Gastroesophageal sphincter (tissue), 3 donors: ENCODE data around the gene AFF2.

Experiments used
- CTCF ChIP-seq, 4 experiments: fragments of 200-600 bp in 2 of 4; fragments of 450-650 bp in 2 of 4; sonication (generic) in 1 of 4; IDR thresholded peaks; one replicate each; pipeline ENCODE4 v1.5.1; 2017 to 2019; ENCODE audit warnings: antibody characterized with exemption in 4 of 4, mild to moderate bottlenecking in 2 of 4, moderate library complexity in 2 of 4
- POLR2A ChIP-seq, 2 donors: fragments of 450-650 bp; IDR thresholded peaks; one replicate each; pipeline ENCODE4 v1.6.1; 2017; ENCODE audit warnings: antibody characterized with exemption in 2 of 2, mild to moderate bottlenecking in 2 of 2, moderate library complexity in 1 of 2

DNA sequence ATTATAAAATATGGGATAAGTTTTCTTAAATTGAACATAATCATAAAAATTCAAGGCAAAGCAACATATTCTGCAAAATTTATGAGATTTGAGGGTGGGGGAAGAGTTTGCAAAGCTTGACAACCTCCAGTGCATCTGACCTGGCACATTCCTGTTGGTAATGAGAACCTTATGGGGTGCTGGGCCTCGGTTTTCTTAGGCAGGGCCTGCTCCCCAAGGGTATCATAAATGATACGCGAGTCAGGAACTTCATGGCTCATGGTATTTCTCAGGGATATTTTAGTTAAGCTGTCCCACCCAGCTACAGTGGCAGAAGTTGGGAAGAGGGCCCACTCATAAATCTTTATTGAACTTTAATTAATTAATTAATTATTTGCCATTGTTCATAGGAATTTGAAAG is 13.2 kb downstream of the AFF2 start:
- no peak for TF ChIP-seq CTCF (IDR thresholded peaks at IDR 0.05)
- TF ChIP-seq POLR2A (IDR thresholded peaks at IDR 0.05), result no peak
